DMS53 (cell line): ENCODE results near the gene RHEBL1.

ENCODE experiments used
- DNase-seq: peaks from one replicate; lab custom pipeline; 2025; lab: John Stamatoyannopoulos, UW

Gene RHEBL1

DNA sequence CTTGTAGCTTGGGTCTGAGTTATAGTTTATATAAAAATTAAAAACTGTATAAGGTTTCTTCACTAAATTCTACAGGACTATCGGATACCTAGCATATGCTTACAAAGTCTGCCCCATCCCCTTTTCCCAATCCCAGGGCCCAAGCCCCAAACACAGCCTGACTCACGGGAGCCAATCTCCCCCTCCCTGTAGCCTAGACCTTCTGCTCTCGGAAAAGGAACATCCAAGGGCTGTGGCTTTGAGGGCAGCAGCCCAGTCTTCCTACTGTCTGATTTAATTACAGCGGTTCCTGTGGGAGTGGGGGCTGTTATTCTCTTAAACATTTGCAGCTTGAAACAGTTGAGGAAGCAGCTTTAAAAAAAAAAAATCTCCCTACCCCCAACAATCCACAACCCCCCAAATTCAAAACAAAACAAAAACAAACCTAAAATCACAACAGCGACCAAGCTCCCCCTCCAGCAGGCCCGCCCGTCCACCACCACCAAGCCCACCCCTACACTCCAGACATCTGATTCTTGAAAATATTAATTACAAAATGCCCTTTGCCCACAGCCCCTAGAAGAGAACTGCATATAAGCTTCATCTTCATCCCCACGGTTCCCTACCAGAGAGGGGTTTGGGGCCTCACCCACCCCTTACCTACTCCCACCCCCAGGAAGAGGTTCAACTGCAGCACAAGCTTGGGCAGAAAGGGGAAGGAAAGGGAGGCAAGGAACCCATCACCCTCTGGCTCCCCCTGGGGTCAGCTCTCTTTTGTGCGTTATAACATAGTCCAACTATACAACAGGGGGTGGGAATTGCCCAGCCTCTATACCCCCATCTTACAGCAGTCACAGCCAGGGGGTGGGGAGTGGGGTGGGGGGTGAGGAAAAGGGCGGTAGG lies 50.1 kb downstream of the RHEBL1 start:
- peak; percentile 67 for DNase-seq

- DNase-seq = no peak
Observed at GRCh38 chr12:49019120-49019430, 50.7 kb downstream of the RHEBL1 start.

DNA sequence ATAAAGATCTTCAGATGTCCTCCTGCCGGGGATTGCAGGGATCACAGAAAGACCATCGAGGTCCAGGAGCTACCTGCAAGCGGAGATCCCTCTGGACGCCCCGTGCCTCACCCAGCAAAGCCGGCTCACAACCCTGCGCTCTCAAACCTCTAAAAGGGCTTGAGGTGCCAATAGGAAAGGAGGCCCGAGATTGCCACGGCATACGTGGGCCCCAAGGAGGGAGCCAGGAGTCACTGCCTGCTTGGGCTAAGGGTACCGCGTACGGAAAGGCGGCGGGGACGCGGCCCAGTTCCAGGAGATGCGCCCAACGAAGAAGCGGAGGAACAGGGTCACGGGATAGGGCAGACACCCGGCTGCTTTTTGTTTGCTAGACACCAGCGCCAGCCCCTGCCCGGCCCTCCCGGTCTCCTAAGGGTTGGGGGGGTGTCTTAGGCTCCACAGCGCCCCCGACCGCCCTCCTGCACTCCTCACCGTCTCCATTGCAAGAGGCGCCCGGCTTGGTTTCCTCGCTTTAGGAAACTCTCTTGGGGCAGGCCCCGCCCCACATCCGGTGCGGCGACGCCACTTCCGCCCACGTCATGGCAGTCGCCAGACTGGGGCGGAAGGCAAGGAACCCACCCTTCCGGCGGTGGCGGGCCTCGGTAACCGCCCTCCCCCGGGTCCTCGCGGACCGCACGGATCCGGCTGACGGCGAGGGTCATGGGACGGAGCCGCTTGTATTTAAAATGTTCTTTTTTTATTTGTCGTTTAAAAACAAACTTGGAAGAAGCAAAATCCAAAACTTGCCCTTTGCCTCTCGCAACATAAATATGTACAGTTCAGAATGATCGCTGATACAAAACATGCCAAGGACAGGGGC lies 51.3 kb downstream of the RHEBL1 start, which contains the start of gene PRKAG1:
Gene PRKAG1 (minus strand): TSS at position 516 of the 859 bp plus-strand sequence. CDS start 36 bp downstream, at position 480.
- DNase-seq = peak; percentile 98

DNA sequence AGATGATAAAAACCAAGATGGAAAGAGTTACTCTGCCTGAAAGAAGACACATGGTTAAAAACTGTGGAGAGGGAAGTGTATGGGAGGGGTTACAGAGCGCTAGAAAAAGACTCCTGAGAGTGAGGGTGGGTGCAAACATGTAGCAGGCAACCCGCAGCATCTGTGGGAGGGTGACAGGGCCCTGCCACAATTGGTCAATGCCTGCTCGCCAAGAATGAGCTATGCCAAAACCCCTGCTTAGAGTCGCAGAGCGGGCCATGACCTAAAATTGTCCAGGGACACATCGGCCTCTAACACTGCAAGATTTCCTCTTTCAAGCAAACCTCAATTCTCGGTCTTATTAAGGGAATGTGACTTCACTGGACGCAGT lies 51.9 kb downstream of the RHEBL1 start:
- no peak for DNase-seq

GRCh38 chr12:49015196-49015595 lies 54.6 kb downstream of the RHEBL1 start:
- DNase-seq = no peak
